NOMO-1 treated with dmso at 0.1 percent for 144 hours (cell line): ENCODE results near the gene NHLRC4.

Experiments used
- DNase-seq: peaks from one replicate; lab custom pipeline; 2025; ENCODE audit not compliant: unreplicated experiment; lab: John Stamatoyannopoulos, UW

The NHLRC4 gene

DNA sequence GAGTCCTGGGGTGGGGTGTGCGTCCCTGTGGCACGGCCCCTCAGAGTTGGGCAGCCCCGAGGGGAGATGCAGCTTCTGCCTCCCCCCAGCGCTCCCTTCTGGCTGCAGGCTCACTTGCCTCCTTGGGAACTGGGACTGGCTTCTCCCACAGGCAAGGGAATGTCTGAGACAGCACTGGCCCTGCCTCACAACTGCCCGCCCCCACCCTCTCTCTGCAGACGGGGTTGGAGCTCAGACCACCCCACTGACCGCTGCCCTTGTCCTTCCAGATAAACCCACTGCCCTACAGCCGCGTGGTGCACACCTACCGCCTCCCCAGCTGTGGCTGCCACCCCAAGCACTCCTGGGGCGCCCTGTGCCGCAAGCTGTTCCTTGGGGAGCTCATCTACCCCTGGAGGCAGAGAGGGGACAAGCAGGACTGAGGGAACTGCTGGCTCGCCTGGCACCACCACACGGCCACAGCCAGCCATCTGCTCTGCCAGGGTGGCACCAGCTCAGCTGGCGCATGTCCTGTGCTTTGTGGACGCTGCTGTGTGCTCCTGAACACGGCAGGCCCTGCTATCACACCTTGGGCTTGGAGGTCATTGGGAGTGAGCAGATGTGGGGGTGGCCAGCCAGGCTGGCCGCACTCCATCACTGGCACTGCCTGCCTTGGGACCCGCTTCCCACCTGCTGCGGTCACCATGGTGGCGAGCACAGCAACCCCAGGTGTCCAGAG, 16.0 kb downstream of the NHLRC4 start:
- no peak for DNase-seq

DNA sequence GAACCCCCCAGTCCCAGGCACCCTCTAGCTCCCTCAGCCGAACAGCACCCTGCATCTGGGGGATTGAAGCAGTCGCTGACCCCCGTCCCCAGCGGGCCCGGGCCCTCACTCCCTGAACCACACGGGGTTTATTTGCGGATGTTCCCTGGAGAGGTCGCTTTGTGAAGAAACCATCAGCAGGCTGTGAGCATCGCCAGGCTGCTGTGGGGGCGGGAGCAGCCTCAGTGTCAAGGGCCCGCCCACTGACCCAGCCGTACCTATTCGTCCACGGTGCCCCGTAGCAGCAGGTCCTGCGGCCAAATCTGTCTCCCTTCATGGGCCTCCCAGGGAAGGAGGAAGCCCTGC, 16.6 kb downstream of the NHLRC4 start:
- DNase-seq = no peak

DNA sequence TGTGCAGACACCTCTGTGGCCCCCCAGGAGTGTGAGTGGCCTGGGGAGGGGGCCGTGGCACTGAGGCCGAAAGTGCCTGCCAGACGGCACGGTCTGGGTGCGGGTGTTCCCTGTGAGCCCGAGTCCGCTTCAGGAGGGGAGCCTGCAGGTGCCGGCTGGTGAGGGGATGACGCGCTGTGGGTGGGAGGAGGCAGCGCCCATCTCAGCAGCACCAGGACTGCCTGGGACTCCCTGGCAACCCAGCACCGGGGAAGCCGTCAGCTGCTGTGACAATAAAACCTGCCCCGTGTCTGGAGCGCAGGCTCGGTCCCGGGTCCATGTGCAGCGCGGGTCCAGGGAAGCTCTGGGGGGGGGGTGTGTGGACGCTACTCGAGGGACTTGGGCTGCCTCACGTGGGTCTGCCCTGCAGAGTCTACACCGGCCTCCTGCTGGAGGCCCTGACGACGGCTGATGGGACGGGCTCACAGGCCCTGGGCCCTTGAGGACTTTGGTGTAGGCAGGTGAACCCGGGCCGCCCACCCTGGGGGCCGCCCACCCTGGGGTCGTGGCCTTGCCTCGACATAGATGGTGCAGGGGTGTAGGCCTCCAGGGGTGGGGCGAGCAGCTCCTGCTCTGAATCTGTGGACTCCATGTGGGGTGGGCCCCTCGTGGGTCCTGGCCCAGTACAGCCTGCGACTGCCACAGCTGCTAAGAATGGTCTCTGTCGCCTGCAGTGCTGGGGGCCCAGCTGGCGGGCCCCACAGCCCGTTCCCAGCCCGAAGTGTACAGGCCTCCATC, 17.2 kb downstream of the NHLRC4 start:
- no peak for DNase-seq

GRCh38 chr16:585351-585750, 18.5 kb downstream of the NHLRC4 start:
- DNase-seq = no peak

- no peak for DNase-seq
These were observed 19.3 kb downstream of the NHLRC4 start for GRCh38 chr16:586047-586644.

DNA sequence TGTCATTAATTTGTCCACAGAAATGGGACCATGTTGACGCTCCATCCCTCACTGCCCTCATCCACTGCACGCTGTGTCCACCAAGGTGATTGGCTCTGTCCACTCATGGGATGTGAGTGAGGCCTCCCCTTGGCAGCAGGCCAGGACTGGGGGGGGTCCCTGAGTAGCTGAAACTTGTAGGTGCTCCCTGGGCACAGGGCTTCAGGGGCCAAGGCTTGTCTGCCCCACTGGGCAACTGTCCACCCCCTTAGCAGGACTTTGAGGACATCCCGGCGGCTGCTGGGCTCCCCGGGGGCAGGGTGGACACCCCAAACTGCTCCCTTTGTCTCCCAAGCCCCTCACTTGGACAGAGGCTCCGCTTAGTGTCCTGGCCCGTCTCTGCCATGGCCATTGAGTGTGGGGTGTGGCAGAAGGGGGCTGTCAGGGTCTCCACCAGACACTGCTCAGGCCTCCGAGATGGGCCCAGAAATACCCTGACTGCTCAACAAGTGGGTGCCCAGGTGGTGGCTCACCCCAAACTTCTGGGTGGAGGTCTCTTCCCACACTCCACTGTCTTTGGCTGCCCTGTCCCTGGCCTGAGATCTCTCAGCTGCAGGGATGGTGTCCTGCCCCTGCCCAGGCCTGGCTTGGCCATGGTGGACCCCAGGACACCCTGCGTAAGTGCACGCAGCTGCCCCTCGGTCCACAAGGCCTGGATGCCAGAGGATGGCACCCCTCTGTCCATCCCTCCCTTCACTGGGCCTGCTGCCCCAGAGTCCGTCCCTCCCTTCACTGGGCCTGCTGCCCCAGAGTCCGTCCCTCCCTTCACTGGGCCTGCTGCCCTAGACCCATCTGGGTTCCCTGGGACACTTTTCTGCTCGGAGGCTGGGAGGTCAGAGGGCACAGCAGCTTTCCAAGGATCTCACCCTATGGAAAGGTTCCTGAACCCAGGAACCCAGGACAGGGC, 20.1 kb downstream of the NHLRC4 start:
- DNase-seq = no peak

DNA sequence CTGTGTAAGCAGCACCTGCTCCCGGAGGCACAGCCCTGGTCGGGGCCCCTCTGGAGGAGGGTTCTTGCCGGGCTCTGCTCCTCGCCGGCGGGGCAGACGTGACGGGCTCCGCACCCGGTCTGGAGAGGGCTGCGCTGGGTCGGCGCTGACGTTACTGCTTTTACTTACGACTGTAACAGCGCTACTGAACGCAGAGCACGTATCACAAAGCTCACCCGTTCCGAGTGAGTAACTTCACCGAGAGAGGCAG, 21.8 kb downstream of the NHLRC4 start:
- DNase-seq = no peak

DNA sequence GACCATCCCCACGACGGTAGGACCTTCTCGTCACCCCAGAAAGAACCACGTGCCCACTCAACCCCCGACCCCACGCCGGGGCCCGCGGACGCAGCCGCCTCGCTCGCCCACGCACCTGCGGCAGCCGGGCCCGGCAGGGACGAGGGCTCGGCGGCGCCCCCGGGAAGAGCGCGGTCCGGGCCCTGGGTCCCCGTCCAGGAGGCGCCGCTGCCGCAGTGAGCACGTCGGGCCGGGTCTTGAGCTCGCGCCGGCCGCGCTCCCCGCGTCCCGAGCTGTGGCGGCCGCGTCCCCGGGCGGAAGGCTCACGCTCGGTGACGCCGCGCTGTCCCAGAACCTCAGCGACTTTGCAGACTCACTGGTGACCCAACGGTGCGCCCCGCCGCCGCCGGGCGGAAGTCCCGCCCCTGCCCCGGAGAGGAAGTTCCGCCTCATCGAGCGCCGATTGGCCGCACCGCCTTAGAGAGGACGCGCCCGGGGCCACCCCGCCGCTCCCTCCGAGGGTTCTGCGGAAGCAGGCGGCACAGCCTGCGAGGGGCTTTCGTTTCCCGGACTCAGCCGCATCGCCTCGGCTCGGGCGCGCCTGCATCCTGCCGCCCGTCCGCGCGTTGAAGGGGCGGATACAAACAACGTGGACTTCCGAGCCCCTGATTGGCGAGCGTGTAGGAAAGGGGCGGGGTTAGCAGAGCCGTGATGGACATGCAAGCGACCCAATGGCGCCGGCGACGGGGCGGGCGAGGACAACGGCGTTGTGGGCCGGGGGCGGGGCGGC, 22.3 kb downstream of the NHLRC4 start:
- DNase-seq = peak; percentile 93

DNA sequence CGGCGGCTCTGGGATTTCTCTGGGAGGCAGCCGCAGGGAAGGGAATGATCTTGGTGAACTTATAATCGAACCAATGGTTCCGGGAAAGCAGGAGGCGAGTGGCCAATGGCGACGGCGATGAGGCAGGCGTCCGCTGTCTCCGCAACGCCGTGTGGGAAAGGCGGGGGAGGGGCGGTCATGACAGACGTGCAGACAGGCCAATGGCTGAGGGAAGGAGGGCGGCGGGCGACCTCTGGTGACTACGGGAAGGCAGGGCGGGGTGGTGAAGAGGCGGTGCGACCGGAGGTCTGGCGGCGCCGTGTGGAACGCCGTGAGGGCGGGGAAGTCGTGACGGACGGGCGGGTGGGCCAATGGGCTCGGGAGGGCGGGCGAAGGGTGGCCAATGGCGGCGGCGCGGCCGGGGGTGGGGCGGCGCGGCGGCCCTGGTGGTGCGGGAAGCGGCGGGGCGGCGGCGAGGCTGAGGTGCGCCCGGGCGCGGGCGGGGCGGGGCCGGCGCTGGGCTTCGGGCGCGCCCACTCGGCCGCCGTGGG, 22.9 kb downstream of the NHLRC4 start, which contains the start of gene RAB40C:
Gene RAB40C (plus strand): TSS at position 409 of the 530 bp plus-strand sequence. CDS start 226 bp downstream, outside the sequence.
- DNase-seq = peak; percentile 97

DNA sequence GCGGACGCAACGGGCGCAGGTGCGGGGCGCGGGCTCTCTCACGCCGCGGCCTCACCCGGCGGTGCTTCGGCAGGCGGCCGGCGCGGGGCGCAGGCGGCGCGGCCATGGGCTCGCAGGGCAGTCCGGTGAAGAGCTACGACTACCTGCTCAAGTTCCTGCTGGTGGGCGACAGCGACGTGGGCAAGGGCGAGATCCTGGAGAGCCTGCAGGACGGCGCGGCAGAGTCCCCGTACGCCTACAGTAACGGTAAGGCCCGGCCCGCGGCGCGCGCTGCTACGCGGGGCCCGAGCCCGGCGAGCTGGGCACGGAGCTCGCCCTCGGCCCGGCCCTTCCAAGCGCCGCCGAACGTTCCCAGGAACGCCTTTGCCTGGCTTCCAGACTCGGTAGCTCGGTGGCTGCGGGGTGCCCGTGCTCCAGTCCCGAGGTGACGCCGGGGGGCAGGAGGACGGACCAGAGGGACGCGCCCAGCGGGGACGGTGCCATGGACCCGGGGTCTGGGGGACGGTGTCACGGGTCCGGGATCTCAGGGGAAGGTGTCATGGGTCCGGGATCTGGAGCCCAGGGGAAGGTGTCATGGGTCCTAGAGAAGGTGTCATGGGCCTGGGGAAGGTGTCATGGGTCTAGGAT, 23.5 kb downstream of the NHLRC4 start:
- no peak for DNase-seq

DNA sequence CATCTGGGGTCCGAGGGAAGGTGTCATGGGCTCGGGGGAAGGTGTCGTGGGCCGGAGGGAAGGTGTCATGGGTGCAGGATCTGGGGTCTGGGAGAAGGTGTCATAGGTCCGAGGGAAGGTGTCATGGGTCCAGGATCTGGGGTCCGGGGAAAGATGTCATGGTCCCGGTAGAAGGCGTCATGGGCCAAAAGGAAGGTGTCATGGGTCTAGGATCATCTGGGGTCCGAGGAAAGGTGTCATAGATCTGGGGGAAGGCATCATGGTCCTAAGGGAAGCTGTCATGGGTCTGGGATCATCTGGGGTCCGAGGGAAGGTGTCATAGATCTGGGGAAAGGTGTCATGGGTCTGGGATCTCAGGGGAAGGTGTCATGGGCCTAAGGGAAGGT, 24.0 kb downstream of the NHLRC4 start:
- no peak for DNase-seq

GRCh38 chr16:591231-591630, 24.4 kb downstream of the NHLRC4 start:
- DNase-seq = no peak

DNA sequence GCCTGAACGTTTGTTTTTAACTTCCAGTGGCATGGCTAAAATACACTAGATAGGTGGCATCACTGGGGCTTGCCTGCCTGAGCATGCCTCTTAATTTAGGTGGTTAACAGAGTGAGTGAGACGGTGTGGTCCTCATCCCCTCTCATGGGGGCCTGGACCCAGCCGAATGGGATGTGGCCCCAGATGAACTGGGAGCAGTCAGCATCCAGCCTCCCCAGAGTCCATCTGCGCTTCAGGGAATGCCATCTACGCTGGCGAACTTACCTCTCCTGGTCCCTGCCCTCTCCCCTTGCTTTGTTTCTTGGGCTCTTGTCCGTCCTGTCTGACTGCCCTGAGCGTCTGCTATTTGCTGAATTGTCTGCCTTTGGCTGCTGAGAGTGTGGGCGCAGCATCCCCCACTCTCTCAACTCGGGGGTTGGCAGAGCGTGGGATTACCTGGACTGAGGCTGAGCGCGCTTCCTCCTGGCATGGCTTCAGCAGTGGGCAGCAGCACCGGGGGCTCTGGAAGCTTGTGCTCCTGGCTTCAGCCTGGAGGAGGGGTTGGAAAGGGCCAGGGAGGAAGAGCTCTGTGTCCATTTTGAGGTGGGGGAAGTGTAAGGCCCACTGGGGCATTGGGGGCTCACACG, 25.2 kb downstream of the NHLRC4 start:
- no peak for DNase-seq

DNA sequence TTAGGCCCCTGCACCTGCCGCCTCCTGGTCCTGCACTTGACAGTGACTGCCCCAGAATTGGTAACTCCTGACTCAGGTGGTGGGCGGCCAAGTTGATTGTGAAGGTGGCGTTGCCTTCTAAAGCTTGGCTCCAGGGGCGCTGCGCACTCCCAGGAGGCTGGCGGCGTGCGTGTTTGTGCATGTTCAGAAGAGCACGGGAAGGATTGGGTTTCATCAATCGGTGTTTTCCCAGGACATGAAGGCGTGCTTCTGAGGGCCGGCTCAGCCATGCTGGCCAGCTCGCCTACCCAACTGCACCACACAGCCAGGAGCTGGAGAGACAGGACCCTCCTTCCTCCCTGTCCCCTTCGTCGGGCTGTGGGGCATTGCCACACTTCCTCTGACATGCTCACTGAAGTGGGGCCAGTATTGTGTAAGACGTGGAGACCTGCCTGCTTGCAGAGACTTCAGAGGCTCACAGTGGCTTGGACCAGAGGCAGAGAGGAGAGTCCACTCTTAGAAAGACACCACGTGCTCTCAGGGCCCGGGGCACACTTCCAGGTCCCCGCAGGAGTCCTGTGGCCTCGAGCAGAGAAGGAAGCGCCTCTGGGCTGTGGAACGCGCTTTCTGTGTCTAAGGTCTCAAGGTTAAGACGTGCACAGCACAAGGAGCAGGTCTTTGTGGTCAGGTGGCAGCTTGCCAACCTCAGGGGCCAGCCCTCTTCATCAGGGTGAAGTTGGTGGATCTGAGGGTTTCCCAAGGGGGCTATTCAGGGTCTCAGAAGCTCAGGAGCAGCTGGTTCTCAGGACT, 25.9 kb downstream of the NHLRC4 start:
- DNase-seq = peak; percentile 94

DNA sequence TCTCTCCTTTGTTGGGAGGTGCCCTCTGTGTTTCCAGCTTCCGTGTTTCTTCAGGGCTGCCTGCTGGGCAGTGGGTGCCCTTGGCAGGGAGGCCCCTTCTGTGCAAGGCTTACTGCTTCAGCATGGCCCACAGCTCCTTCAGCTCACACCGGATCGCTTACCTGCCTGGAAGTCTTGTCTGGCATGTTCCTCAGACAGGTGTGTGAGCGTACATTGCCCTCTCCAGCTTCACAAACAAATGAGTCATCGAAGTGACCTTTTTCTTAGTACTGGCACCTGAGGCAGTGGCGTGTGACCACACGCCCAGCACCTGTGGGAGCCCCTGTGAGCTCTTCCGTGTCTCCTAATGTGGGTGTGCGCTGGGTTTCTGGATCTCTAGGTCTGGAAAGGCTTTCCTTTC, 26.6 kb downstream of the NHLRC4 start:
- DNase-seq = no peak

- DNase-seq = no peak
These were observed 27.0 kb downstream of the NHLRC4 start for GRCh38 chr16:593807-594206.

DNA sequence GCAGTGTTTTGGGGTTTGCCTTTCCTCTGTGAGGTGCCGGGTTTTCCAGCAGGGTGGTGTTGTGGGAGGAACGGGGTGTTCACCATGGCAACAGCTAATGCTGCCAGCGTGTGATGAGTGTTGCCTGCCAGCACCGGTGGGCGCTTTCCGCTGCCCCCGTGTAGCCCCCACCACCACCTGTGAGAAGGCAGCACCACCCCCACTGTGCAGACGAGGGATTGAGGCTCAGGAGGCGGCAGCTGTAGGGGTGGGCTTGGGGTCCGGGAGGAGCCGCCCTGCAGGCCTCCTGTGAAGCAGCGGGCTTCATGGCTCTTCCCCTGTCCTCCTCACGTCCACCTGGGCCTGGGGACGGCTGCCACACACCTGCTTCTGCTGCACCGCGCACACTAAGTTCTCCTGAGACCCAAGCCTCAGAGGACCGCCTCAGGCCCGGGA, 28.3 kb downstream of the NHLRC4 start:
- no peak for DNase-seq

- DNase-seq = no peak
These were observed 29.3 kb downstream of the NHLRC4 start for GRCh38 chr16:595942-596735.
